ENCODE results near the gene ADCY2.
A peak's percentile ranks its signal among the peaks of the same experiment; 100 is the strongest.

The ADCY2 gene

GRCh38 chr5:7868773-7869473, 473.0 kb downstream of the ADCY2 start, which contains the start of the genes FASTKD3 and MTRR (continued):
- TF ChIP-seq INSM2 (tag by site-specific recombination; IDR thresholded peaks at IDR 0.05) (no peak; the same call in none of the 2 replicates), OSR2 (tag by site-specific recombination; IDR thresholded peaks at IDR 0.05) (no peak; the same call in 1 of the 2 replicates), ZIC2 (tag by site-specific recombination; IDR thresholded peaks at IDR 0.05) (peak; percentile 96), PRDM4 (tag by site-specific recombination; IDR thresholded peaks at IDR 0.05) (no peak), ZNF558 (tag by site-specific recombination; IDR thresholded peaks at IDR 0.05) (no peak), TRIM28 (IDR thresholded peaks at IDR 0.05; ENCODE audit: borderline replicate concordance, low read length) (no peak), ZNF423 (tag by site-specific recombination; IDR thresholded peaks at IDR 0.05) (peak; percentile 99), ZNF449 (tag by site-specific recombination; IDR thresholded peaks at IDR 0.05) (peak; percentile 29; the same call in 1 of the 2 replicates)
- TF ChIP-seq, protein P1, sequence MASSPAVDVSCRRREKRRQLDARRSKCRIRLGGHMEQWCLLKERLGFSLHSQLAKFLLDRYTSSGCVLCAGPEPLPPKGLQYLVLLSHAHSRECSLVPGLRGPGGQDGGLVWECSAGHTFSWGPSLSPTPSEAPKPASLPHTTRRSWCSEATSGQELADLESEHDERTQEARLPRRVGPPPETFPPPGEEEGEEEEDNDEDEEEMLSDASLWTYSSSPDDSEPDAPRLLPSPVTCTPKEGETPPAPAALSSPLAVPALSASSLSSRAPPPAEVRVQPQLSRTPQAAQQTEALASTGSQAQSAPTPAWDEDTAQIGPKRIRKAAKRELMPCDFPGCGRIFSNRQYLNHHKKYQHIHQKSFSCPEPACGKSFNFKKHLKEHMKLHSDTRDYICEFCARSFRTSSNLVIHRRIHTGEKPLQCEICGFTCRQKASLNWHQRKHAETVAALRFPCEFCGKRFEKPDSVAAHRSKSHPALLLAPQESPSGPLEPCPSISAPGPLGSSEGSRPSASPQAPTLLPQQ (tag by site-specific recombination; IDR thresholded peaks at IDR 0.05), result 0 out of 2 replicates have a peak, but pooled peaks have one; percentile 76
- TF ChIP-seq, protein P2, sequence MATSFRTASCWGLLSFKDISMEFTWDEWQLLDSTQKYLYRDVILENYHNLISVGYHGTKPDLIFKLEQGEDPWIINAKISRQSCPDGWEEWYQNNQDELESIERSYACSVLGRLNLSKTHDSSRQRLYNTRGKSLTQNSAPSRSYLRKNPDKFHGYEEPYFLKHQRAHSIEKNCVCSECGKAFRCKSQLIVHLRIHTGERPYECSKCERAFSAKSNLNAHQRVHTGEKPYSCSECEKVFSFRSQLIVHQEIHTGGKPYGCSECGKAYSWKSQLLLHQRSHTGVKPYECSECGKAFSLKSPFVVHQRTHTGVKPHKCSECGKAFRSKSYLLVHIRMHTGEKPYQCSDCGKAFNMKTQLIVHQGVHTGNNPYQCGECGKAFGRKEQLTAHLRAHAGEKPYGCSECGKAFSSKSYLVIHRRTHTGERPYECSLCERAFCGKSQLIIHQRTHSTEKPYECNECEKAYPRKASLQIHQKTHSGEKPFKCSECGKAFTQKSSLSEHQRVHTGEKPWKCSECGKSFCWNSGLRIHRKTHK (tag by site-specific recombination; IDR thresholded peaks at IDR 0.05), result no peak

DNA sequence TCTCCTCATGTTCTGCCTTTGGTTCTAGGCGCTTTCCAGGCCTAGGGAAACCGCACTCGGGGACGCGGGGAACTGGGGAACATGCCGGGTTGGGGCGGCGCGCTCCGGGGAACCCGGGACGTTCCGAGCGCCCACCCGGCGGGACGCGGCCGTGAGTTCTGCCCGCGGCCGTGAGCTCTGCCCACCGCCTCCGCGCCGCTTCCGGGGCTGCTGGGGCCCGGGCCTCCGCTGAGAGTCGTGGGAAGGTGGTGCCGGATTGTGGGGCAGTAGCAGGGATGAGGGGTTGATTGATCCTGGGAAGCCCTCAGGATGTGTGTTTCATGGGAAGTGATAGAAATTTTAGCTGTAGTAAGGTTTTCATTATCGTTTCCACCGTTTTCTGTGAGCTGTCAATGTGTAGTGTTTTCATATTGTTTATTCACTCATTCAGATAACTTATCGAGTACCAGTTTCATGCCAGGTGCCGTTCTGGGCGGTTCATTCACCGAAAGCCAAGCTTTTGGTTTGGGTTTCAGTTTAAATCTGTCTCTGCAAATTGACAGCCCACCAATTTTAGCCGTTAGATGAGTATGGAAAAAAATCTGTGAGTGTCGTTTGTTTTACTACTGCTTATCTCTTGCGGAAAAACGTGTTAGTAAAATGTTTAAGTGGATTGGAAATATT, 473.7 kb downstream of the ADCY2 start:
- POLR2A ChIA-PET, result interaction anchor here (0.8 to 3.3 kb wide), 8 partner anchors 10 to 1674 kb away, joined by 3 to 22 read pairs (median 11); partner anchors contain the start of genes CFAP90, NSUN2 and SRD5A1
- Histone ChIP-seq H3K36me3 (ENCODE audit: control insufficient read depth in 2 of 2, insufficient read depth in 1 of 2, low read length in 2 of 2) (peaks cover 17 to 61% of the 10 kb centered on the region in 2 experiments; a peak in 2 of 3 replicates), H3K9me3 (ENCODE audit: control insufficient read depth, insufficient read depth, low read depth, low read length) (no peaks in the 10 kb centered on the region), H3K4me3 (ENCODE audit: low read depth, low read length) (peak overlapping the region; percentile 96), H3K4me1 (ENCODE audit: control insufficient read depth, insufficient read depth, low read length) (peaks cover 17% of the 10 kb centered on the region), H3K27ac (ENCODE audit: extremely low read depth, low read depth, low read length) (peak overlapping the region; percentile 66; the same call in 1 of the 2 replicates)
- CTCF ChIA-PET, result interaction anchor here (0.7 to 1.5 kb wide), 3 partner anchors 10 to 18 kb away, joined by 3 to 13 read pairs (median 4); no protein-coding TSS in a partner anchor
- TF ChIP-seq ZNF302 (tag by site-specific recombination; IDR thresholded peaks at IDR 0.05; ENCODE audit: low read depth) (no peak), EGR2 (tag by site-specific recombination; IDR thresholded peaks at IDR 0.05; ENCODE audit: low read depth) (peak; percentile 32), ZBTB20 (tag by site-specific recombination; IDR thresholded peaks at IDR 0.05) (peak; percentile 99), ZNF76 (tag by site-specific recombination; IDR thresholded peaks at IDR 0.05; ENCODE audit: borderline replicate concordance, low read depth) (peak; percentile 88), ZNF214 (tag by site-specific recombination; IDR thresholded peaks at IDR 0.05; ENCODE audit: borderline replicate concordance) (no peak), ZNF792 (tag by site-specific recombination; IDR thresholded peaks at IDR 0.05) (no peak), INSM2 (tag by site-specific recombination; IDR thresholded peaks at IDR 0.05) (no peak), OSR2 (tag by site-specific recombination; IDR thresholded peaks at IDR 0.05) (no peak), SP7 (tag by site-specific recombination; IDR thresholded peaks at IDR 0.05) (no peak), ZNF335 (tag by site-specific recombination; conservative IDR thresholded peaks at IDR 0.05) (no peak), ZNF19 (tag by site-specific recombination; IDR thresholded peaks at IDR 0.05; ENCODE audit: low read depth) (no peak), KLF16 (tag by site-specific recombination; IDR thresholded peaks at IDR 0.05) (no peak), ZNF580 (tag by site-specific recombination; IDR thresholded peaks at IDR 0.05) (no peak)
- TF ChIP-seq, protein P2 (tag by site-specific recombination; IDR thresholded peaks at IDR 0.05), result no peak

Data from HEK293 (cell line).